Glutamatergic neuron (in vitro differentiated cells): ENCODE data around the gene RNF135. TPM values are rescaled to one million over a fixed set of nuclear protein-coding genes. Genes with fewer than 3 reads are reported as not detected.
"Not testable (repeated sequence)": the region's sequence is repeated elsewhere in the genome, so short reads cannot be mapped to it uniquely, and the experiment has no call there.

Source experiments
- DNase-seq: peaks from one replicate; pipeline ENCODE4 v3.0.0; 2022
- H3K27ac Mint-ChIP-seq: one replicate; pipeline ENCODE4 v1.8.0; 2020; ENCODE audit warnings: mild to moderate bottlenecking, mixed read lengths, inconsistent platforms; ENCODE audit not compliant: unreplicated experiment
- H3K27me3 Mint-ChIP-seq: one replicate; pipeline ENCODE4 v1.8.0; 2020; ENCODE audit warnings: mild to moderate bottlenecking, moderate library complexity, mixed read lengths, inconsistent platforms; ENCODE audit not compliant: unreplicated experiment
- H3K36me3 Mint-ChIP-seq: one replicate; pipeline ENCODE4 v1.8.0; 2020; ENCODE audit warnings: mild to moderate bottlenecking, mixed read lengths, inconsistent platforms; ENCODE audit not compliant: unreplicated experiment
- H3K4me1 Mint-ChIP-seq: one replicate; pipeline ENCODE4 v1.8.0; 2020; ENCODE audit warnings: mild to moderate bottlenecking, low read depth, mixed read lengths, inconsistent platforms; ENCODE audit not compliant: unreplicated experiment
- H3K4me3 Mint-ChIP-seq: one replicate; pipeline ENCODE4 v1.8.0; 2020; ENCODE audit warnings: mild to moderate bottlenecking, mixed read lengths, inconsistent platforms; ENCODE audit not compliant: unreplicated experiment
- H3K9me3 Mint-ChIP-seq: one replicate; pipeline ENCODE4 v1.8.0; 2020; ENCODE audit warnings: mild to moderate bottlenecking, moderate library complexity, mixed read lengths, inconsistent platforms; ENCODE audit not compliant: unreplicated experiment
- total RNA-seq: library from RNA; stranded (reverse); fragmentation: NEBNext Ultra II Directional; extraction: Animal tissue kit (Norgen Biotek cat#: 25700); gene quantifications from one replicate; pipeline ENCODE4 v1.2.1, GENCODE V29; 2021; ENCODE audit not compliant: unreplicated experiment
- TF ChIP-seq, protein P1 (sequence below): fragments of 200-600 bp; sonication (generic); IDR thresholded peaks from one replicate; pipeline ENCODE4 v1.5.0; 2021; ENCODE audit not compliant: partially characterized antibody, unreplicated experiment

RNF135 gene
- total RNA-seq, 1 donor from 2014 or later, result 0.59 TPM

- Mint-ChIP-seq H3K4me1 (no peaks in the 10 kb centered on the region), H3K36me3 (no peaks in the 10 kb centered on the region), H3K27me3 (peaks cover 1% of the 10 kb centered on the region), H3K9me3 (no peaks in the 10 kb centered on the region), H3K4me3 (no peak overlapping the region), H3K27ac (no peak overlapping the region)
- TF ChIP-seq, protein P1, sequence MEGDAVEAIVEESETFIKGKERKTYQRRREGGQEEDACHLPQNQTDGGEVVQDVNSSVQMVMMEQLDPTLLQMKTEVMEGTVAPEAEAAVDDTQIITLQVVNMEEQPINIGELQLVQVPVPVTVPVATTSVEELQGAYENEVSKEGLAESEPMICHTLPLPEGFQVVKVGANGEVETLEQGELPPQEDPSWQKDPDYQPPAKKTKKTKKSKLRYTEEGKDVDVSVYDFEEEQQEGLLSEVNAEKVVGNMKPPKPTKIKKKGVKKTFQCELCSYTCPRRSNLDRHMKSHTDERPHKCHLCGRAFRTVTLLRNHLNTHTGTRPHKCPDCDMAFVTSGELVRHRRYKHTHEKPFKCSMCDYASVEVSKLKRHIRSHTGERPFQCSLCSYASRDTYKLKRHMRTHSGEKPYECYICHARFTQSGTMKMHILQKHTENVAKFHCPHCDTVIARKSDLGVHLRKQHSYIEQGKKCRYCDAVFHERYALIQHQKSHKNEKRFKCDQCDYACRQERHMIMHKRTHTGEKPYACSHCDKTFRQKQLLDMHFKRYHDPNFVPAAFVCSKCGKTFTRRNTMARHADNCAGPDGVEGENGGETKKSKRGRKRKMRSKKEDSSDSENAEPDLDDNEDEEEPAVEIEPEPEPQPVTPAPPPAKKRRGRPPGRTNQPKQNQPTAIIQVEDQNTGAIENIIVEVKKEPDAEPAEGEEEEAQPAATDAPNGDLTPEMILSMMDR, result no peak
- DNase-seq, result no peak
Observed at GRCh38 chr17:31015639-31016038, 44.8 kb downstream of the RNF135 start.

- no peaks in the 10 kb centered on the region for H3K36me3 Mint-ChIP-seq
- H3K27ac Mint-ChIP-seq, result no peak overlapping the region
- H3K4me1 Mint-ChIP-seq, result no peaks in the 10 kb centered on the region
- TF ChIP-seq, protein P1, result no peak
- DNase-seq, result no peak
- H3K4me3 Mint-ChIP-seq, result no peak overlapping the region
- no peaks in the 10 kb centered on the region for H3K9me3 Mint-ChIP-seq
- no peaks in the 10 kb centered on the region for H3K27me3 Mint-ChIP-seq
Observed at GRCh38 chr17:31019004-31019403, 48.2 kb downstream of the RNF135 start.

DNA sequence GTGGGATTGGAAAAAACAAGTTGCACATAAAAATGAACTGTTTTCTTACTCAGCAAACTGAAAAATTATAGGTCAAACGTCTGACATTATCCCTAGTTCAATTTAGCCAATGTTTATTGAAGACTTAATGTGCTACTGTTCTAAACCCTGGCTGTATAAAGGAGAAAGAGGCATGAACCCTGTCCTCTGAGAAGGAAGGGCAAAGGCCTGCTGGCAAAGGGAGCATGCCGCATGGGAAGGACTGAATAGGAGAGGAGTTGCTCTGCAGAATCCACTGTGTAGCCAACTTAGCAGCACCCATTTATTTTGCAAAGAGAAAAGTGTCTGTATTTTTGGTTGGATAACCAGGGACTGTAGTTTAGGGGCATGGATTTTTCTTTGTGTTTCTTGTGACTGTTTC, 52.3 kb downstream of the RNF135 start:
- H3K27me3 Mint-ChIP-seq, H3K27ac Mint-ChIP-seq, DNase-seq, H3K4me1 Mint-ChIP-seq, H3K4me3 Mint-ChIP-seq, H3K36me3 Mint-ChIP-seq, H3K9me3 Mint-ChIP-seq: not testable (repeated sequence)

DNA sequence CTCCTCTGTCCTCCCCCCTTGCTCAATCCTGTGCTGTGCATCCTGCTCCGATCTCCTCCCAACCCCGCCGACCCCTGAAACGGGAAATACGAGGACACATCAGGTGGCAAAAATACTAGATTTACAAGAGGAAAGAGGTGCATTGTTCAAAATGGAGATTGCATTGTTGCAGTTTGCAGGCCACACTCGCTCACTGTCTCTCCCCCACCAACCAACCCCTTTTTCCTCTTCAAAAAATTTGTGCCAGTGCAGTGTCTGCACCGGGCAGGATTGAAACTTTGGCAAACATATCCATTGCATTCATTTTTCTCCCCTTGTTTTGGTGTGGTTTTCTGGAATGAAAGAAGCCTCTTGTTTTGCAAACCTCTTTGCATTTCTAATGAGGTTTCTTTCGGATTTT, 61.0 kb downstream of the RNF135 start:
- Mint-ChIP-seq H3K9me3 (no peaks in the 10 kb centered on the region), H3K36me3 (no peaks in the 10 kb centered on the region), H3K4me3 (no peak overlapping the region), H3K27me3 (no peaks in the 10 kb centered on the region), H3K4me1 (peaks cover 3% of the 10 kb centered on the region), H3K27ac (no peak overlapping the region)
- DNase-seq, result no peak
- TF ChIP-seq, protein P1, result no peak

GRCh38 chr17:31035611-31036010, 64.8 kb downstream of the RNF135 start:
- H3K27me3 Mint-ChIP-seq, H3K27ac Mint-ChIP-seq: not testable (repeated sequence)

GRCh38 chr17:31040837-31041236, 70.0 kb downstream of the RNF135 start:
- H3K27ac Mint-ChIP-seq, H3K27me3 Mint-ChIP-seq, H3K9me3 Mint-ChIP-seq, DNase-seq, H3K4me1 Mint-ChIP-seq, H3K36me3 Mint-ChIP-seq, H3K4me3 Mint-ChIP-seq: not testable (repeated sequence)

More at GRCh38 chr17:31035611-31036010, 64.8 kb downstream of the RNF135 start:
- not testable (repeated sequence) for H3K4me1 Mint-ChIP-seq, H3K9me3 Mint-ChIP-seq, H3K36me3 Mint-ChIP-seq, H3K4me3 Mint-ChIP-seq, DNase-seq

- H3K27me3 Mint-ChIP-seq, H3K27ac Mint-ChIP-seq, H3K36me3 Mint-ChIP-seq, H3K4me3 Mint-ChIP-seq, H3K9me3 Mint-ChIP-seq, H3K4me1 Mint-ChIP-seq, DNase-seq: not testable (repeated sequence)
Observed at GRCh38 chr17:31042378-31042777, 71.5 kb downstream of the RNF135 start.

DNA sequence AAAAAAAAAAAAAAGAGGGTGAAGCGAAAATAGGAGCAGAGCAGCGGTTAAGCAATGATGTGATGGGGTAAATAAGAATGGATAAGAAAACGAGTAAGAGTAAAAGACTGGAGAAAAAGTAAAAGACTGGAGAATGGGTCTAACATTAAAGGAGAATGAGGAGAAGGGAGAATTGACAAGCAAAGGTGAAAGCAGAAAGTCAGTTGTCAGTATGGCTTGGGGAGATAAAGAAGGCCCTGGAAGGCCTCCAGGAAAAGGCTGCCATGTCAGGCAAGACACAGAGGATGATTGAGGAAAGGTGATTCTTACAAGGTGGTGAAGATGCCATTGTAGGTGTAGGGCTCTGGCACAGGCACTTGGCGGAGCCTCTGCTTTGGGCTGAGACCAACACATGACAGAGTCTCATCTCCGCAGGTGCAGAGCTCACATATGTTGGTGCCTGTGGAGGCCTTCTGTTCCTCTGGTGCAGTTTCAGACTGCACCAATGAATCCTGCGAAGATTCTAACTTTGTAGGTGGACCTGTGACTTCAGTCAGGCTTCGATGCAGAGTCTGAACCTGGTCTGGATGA, 76.1 kb downstream of the RNF135 start:
- H3K36me3 Mint-ChIP-seq, result peaks cover 10% of the 10 kb centered on the region
- not testable (repeated sequence) for H3K4me1 Mint-ChIP-seq, H3K27me3 Mint-ChIP-seq, H3K27ac Mint-ChIP-seq, DNase-seq, H3K9me3 Mint-ChIP-seq, H3K4me3 Mint-ChIP-seq
